Smooth muscle cell (in vitro differentiated cells): ENCODE results near the gene CRIM1. TPM values are rescaled to one million over a fixed set of nuclear protein-coding genes. Genes with fewer than 3 reads are reported as not detected.

Experiments
- DNase-seq: peaks from one replicate; lab custom pipeline; 2025; ENCODE audit not compliant: unreplicated experiment; lab: John Stamatoyannopoulos, UW
- H2AFZ ChIP-seq: fragments of 200-600 bp; sonication (generic); 2 replicates; pipeline ENCODE4 v1.6.0; 2016; ENCODE audit warnings: antibody characterized with exemption, low read depth, mild to moderate bottlenecking
- H3F3A ChIP-seq: fragments of 200-600 bp; sonication (generic); 2 replicates; pipeline ENCODE4 v1.6.0; 2017; ENCODE audit warnings: antibody characterized with exemption, low read depth
- H3K27ac ChIP-seq: fragments of 200-600 bp; sonication (generic); 2 replicates; pipeline ENCODE4 v1.5.1; 2016; ENCODE audit warnings: low read depth, mild to moderate bottlenecking
- H3K27me3 ChIP-seq: fragments of 200-600 bp; sonication (generic); 2 replicates; pipeline ENCODE4 v1.6.1; 2016; ENCODE audit warnings: low read depth, mild to moderate bottlenecking
- H3K36me3 ChIP-seq: fragments of 200-600 bp; sonication (generic); 2 replicates; pipeline ENCODE4 v1.5.1; 2016; ENCODE audit warnings: low read depth
- H3K4me1 ChIP-seq: fragments of 200-600 bp; sonication (generic); 2 replicates; pipeline ENCODE4 v1.5.1; 2016; ENCODE audit warnings: low read depth
- H3K4me2 ChIP-seq: fragments of 200-600 bp; sonication (generic); 2 replicates; pipeline ENCODE4 v1.6.0; 2016; ENCODE audit warnings: mild to moderate bottlenecking
- H3K4me3 ChIP-seq: fragments of 200-600 bp; sonication (generic); 2 replicates; pipeline ENCODE4 v1.5.1; 2016; ENCODE audit warnings: mild to moderate bottlenecking
- H3K79me2 ChIP-seq: fragments of 200-600 bp; sonication (generic); 2 replicates; pipeline ENCODE4 v1.6.0; 2016; ENCODE audit warnings: low read depth, mild to moderate bottlenecking
- H3K9ac ChIP-seq: fragments of 200-600 bp; sonication (generic); 2 replicates; pipeline ENCODE4 v1.6.0; 2016; ENCODE audit warnings: low read depth
- H3K9me3 ChIP-seq: fragments of 200-600 bp; sonication (generic); replicated peaks from 2 replicates; pipeline ENCODE4 v1.5.1; 2016; ENCODE audit warnings: low read depth
- H4K20me1 ChIP-seq: fragments of 200-600 bp; sonication (generic); 2 replicates; pipeline ENCODE4 v1.6.0; 2016; ENCODE audit warnings: low read depth
- WGBS: methylation state at CpG from one replicate; pipeline ENCODE4 v1.1.7; 2016; ENCODE audit warnings: low lambda C conversion rate; 5-methylcytosine and 5-hydroxymethylcytosine counted together
- polyA plus RNA-seq: library from polyadenylated mRNA; unstranded; fragments of >200 nt; fragmentation: Nextera tagmentation; extraction: Ambion mirVana; gene quantifications from 2 replicates; pipeline ENCODE4 v1.2.1, GENCODE V29; 2016
- total RNA-seq: library from RNA; depleted of rRNA; stranded (reverse); fragments of >200 nt; gene quantifications from 2 replicates; pipeline ENCODE4 v1.2.3, GENCODE V29; 2014
- TF ChIP-seq, protein P1 (sequence below): fragments of 200-600 bp; sonication (generic); IDR thresholded peaks from 2 replicates; pipeline ENCODE4 v1.5.1; 2017; ENCODE audit warnings: borderline replicate concordance, mild to moderate bottlenecking, antibody characterized with exemption; ENCODE audit not compliant: insufficient read depth, poor library complexity, severe bottlenecking

CRIM1 gene
- total and polyA plus RNA-seq, 2 experiments from 2014 or later = 10.1 to 28.0 TPM

DNA sequence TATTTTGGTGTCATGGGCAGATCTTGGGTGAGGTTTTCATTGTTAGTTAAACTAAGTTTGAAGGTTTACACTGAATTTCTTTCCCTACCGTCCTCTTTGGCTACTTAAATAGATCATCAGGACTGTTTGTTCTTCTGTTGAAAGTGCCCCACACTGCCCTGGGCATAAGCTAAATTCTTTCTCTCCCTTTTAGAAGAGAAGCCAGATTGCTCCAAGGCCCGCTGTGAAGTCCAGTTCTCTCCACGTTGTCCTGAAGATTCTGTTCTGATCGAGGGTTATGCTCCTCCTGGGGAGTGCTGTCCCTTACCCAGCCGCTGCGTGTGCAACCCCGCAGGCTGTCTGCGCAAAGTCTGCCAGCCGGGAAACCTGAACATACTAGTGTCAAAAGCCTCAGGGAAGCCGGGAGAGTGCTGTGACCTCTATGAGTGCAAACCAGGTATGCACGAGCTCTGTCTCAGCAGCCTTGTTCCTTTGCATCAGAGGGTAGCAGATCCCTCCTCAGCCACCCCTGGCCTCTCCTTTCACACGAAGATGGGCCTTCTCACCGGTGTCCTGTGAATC lies 85.6 kb downstream of the CRIM1 start:
- no peak overlapping the region for H3K27ac ChIP-seq

DNA sequence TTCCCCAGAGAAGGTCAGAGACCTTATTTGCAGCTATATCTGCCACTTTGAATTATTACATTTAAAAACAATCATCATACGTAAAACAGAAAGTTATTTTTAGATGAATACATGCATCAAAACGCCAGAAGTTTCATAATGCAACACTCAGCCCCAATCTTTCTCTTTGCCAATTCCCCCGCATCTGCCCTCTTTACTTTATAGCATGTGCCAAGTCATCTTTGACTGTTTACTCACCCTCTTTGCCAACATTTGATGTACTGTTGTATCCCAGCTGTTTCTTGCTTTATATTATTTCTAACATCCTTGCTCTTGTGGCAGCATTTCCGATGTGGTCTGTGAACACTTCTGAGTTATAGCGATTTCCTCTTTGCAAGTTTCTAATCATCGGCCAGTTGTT lies 86.2 kb downstream of the CRIM1 start:
- Histone ChIP-seq H3K27me3 (no peaks in the 10 kb centered on the region), H3K79me2 (no peaks in the 10 kb centered on the region), H2AFZ (no peak overlapping the region), H3K27ac (no peak overlapping the region), H3K9ac (no peak overlapping the region), H3K4me3 (no peak overlapping the region), H3K36me3 (peaks cover 10% of the 10 kb centered on the region), H3K4me1 (no peaks in the 10 kb centered on the region), H4K20me1 (no peaks in the 10 kb centered on the region), H3K4me2 (no peak overlapping the region), H3F3A (peaks cover 5% of the 10 kb centered on the region), H3K9me3 (no peaks in the 10 kb centered on the region)
- WGBS = 94% methylated on average over 6 of the region's 6 CpGs
- no peak for DNase-seq
- TF ChIP-seq, protein P1, sequence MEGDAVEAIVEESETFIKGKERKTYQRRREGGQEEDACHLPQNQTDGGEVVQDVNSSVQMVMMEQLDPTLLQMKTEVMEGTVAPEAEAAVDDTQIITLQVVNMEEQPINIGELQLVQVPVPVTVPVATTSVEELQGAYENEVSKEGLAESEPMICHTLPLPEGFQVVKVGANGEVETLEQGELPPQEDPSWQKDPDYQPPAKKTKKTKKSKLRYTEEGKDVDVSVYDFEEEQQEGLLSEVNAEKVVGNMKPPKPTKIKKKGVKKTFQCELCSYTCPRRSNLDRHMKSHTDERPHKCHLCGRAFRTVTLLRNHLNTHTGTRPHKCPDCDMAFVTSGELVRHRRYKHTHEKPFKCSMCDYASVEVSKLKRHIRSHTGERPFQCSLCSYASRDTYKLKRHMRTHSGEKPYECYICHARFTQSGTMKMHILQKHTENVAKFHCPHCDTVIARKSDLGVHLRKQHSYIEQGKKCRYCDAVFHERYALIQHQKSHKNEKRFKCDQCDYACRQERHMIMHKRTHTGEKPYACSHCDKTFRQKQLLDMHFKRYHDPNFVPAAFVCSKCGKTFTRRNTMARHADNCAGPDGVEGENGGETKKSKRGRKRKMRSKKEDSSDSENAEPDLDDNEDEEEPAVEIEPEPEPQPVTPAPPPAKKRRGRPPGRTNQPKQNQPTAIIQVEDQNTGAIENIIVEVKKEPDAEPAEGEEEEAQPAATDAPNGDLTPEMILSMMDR = no peak

More for the DNA sequence above, 85.6 kb downstream of the CRIM1 start:
- no peak overlapping the region for H2AFZ ChIP-seq
- no peak for DNase-seq
- no peaks in the 10 kb centered on the region for H3K9me3 ChIP-seq
- H3K4me2 ChIP-seq = no peak overlapping the region
- H3F3A ChIP-seq = peaks cover 5% of the 10 kb centered on the region
- no peaks in the 10 kb centered on the region for H3K27me3 ChIP-seq
- H3K79me2 ChIP-seq = no peaks in the 10 kb centered on the region
- TF ChIP-seq, protein P1 = no peak
- H3K9ac ChIP-seq = no peak overlapping the region
- H3K4me1 ChIP-seq = no peaks in the 10 kb centered on the region
- peaks cover 9% of the 10 kb centered on the region for H3K36me3 ChIP-seq
- H3K4me3 ChIP-seq = no peak overlapping the region
- 97% methylated on average over 13 of the region's 13 CpGs for WGBS
- H4K20me1 ChIP-seq = no peaks in the 10 kb centered on the region

DNA sequence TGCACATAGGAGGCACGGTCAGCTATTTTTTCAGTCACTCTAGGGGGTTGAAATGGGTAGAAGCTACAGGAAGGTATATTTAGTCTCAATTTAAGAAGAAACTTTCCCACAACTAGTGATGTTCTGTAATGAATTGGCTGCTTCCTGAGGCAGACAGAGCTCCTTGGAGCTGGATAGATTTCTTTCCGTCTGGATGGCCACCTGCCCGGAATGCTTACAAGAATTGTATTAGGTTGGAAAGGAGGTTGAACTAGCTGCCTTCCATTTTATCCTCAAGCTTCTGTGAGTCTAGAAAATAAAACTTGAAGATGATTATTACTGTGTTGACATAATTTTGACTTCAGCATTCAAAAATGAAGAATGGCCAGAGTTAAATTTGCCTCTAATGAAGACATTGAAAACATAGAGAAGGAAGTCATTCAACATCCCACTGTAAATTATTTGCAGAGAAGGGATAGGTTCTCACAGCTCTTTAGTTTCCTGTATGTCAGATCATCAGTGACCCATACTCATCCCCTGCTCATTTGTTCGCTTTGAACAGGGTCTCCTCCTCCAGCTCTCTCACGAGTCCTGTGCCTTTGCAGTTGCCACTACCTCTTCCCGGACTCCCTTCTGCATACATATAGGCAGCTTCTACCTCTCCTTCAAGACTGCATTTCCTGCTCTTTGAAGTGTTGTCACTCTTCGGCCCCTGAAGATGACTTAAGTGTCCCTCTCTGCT lies 88.8 kb downstream of the CRIM1 start:
- Histone ChIP-seq H3K27ac (no peak overlapping the region), H3K4me1 (no peaks in the 10 kb centered on the region), H3K9me3 (no peaks in the 10 kb centered on the region), H2AFZ (no peak overlapping the region), H4K20me1 (no peaks in the 10 kb centered on the region), H3K4me3 (no peak overlapping the region), H3K79me2 (no peaks in the 10 kb centered on the region), H3K36me3 (peaks cover 10% of the 10 kb centered on the region), H3K4me2 (no peak overlapping the region), H3K9ac (no peak overlapping the region), H3F3A (no peaks in the 10 kb centered on the region), H3K27me3 (no peaks in the 10 kb centered on the region)
- TF ChIP-seq, protein P1 = no peak
- DNase-seq = no peak
- 95% methylated on average over 7 of the region's 7 CpGs for WGBS
